PC-3 (cell line): Measurements from ENCODE around the gene RASAL2.

Experiments used
- CTCF ChIP-seq: fragments of 300-600 bp; sonication (generic); conservative IDR thresholded peaks from 2 replicates; pipeline ENCODE4 v1.5.1; 2017; ENCODE audit warnings: antibody characterized with exemption, low read depth, mild to moderate bottlenecking, low read length
- EZH2 ChIP-seq: fragments of 300-600 bp; sonication (generic); IDR thresholded peaks from one replicate; pipeline ENCODE4 v1.6.1; 2017; ENCODE audit warnings: antibody characterized with exemption, mild to moderate bottlenecking, low read length; ENCODE audit not compliant: unreplicated experiment
- EZH2phosphoT487 ChIP-seq: fragments of 300-600 bp; sonication (generic); IDR thresholded peaks from 2 replicates; pipeline ENCODE4 v1.6.1; 2018; ENCODE audit warnings: mild to moderate bottlenecking, antibody characterized with exemption, low read length, borderline replicate concordance

- TF ChIP-seq CTCF (no peak), EZH2 (no peak), EZH2phosphoT487 (no peak)
Observed at GRCh38 chr1:178066296-178066907, 27.5 kb upstream of the RASAL2 start.
